GM19193 (cell line): ENCODE measurements around the gene CT47C1.

Source experiments
- POLR2A ChIP-seq: IDR thresholded peaks from 4 replicates; pipeline ENCODE4 v1.6.1; 2011; ENCODE audit not compliant: insufficient read depth, insufficient read length; ENCODE audit errors: extremely low read depth

Gene CT47C1

DNA sequence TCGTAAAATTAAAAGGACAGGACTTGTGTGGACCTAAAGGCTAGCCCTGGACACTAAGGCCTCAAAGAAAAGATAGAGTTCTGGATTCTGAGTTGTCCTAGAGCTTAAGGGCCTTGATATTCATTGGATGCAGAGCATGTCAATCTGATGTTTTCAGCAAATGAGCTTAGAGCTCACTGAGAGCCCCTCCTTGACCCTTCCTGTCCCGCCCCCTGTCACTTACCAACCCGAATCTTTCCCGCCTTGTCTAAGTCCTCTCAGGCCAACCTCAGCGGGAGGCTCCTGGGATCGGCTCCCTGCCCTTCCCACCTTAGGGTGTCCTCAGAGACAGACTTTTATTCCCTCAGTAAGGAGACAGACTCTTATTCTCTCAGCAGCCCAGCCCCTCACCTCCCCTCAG lies at the start of gene CT47C1:
CT47C1 (plus strand) TSS at position 250 of the 400 bp plus-strand sequence. CDS start 233 bp downstream, outside the sequence.
- TF ChIP-seq POLR2A, result no peak

- TF ChIP-seq POLR2A, result no peak
Observed at GRCh38 chrX:119025900-119026299, 46.9 kb upstream of the CT47C1 start.

DNA sequence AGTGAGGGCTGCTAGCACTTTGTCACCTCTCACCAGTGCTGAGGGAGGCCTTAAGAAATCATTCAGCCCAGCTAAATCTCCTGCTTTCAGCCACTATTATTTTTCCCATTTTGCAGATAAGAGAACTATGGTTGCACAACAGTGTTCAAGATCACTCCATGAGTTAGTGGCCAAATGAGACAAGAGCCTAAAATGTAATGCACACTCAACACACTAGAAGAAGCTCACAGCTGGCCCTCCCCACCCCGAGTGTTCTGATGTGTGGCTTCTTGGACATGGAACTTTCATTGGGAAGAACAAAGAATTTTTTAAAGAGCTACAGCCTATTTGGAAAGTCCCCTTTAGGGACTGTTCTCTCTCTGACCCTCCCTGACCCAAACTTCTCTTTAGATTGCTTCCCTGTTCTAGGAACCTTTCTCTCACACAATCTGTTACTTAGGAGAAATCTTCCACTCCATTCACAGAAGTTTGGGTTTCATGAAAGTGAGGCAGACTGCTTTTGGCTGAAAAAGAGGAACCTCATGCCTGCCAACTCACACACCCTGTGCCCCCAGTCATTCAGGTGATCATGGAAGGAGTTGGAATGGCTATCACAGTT lies 44.0 kb upstream of the CT47C1 start:
- no peak for TF ChIP-seq POLR2A

- TF ChIP-seq POLR2A, result no peak
Observed at GRCh38 chrX:119030990-119031389, 41.8 kb upstream of the CT47C1 start.

DNA sequence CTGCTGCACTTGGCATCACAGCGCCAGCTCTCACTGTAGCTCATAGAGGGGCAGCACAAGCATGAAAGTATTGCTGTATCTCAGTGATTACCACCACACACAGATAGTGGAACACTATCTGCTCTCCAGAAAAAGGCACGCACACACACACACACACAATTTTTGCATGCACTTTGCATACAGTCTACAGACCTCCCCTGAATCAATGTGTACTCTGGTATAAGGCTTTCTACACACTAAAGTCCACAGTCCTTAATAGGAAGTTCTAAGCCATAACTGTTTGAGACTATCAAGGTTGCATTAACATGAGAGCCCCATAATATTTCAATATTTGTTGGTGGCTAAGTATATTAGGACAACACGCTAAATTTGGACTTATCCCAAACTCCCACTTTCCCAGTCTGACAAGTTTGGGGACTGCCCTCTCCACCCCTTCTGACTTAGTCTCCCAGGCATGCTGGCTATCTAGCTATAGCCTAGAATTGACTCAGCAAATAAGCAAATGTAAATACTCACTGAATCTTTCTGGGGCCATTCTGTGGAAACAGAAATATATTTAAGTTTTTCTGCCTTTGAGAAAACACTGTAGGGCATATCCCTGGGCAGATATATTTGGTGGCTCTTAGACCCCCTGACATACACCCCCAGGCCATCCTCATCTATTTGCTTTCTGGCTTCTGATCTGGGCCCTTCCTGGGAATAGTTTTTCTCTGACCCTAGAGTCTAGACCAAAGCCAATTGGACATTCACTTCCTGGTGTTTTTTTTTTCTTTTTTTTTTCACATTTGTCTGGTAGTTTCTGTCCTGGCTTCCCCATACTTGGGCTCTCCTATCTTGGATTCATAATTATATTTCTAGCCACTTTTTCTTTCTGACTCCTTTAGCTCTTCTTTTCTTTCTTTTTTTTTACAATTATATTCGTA lies 36.4 kb upstream of the CT47C1 start:
- TF ChIP-seq POLR2A, result no peak

DNA sequence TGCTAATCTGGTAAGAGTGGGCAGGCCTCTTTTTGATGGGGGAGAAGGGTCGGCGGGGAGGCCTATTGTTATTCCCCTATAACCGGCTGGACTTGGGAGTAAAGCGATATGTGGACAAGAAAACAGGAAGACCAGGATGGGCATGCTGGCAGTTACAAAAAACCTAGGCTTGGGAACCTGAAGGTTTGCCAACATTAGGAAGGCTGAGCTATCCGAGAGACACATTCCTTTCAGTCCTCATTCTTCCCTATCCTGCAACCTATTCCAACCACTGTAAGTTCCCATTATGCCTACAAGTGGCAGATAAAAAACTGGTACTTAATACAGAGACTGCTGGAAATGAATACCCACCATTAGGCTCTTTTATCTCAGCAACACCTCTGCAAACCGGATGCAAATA lies 32.4 kb upstream of the CT47C1 start:
- no peak for TF ChIP-seq POLR2A

- TF ChIP-seq POLR2A, result no peak
Observed at GRCh38 chrX:119041175-119041574, 31.6 kb upstream of the CT47C1 start.

- no peak for TF ChIP-seq POLR2A
Observed at GRCh38 chrX:119042040-119042439, 30.8 kb upstream of the CT47C1 start.

DNA sequence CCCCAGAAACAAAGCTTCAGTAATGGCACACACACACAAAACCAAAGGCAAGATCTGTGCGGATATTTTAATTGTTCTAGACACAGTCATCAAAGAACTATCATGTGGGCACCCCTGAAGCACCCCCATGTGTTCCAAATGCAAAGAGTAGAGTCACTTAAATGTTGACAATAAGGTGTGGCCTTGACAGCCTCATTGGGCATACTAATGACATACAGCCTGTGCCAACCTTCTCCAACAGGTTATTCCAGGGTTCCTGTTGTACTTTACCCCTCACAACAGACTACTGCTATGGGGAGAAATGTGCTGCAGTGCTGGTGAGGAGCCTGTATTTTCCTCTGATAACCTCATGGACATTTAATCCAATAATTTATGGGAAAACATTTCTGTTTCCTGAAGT lies 29.8 kb upstream of the CT47C1 start:
- no peak for TF ChIP-seq POLR2A

DNA sequence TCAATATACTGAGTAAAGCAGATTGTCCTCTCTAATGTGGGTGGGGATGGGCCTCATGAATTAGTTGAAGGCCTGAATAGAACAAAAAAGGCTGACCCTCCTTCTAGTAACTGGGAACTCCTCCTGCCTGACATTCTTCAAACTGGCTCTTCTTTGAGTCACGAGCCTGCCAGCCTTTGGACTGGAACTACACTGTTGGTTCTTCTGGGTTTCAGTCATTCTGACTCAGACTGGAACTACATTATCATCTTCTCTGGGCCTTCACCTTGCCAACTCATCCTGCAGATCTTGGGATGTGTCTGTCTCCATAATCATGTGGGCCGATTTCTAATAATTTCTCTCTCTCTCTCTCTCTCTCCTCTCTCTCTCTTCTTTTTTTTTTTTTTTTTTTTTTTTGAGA lies 26.9 kb upstream of the CT47C1 start:
- no peak for TF ChIP-seq POLR2A

- no peak for TF ChIP-seq POLR2A
Observed at GRCh38 chrX:119055687-119056086, 17.1 kb upstream of the CT47C1 start.

DNA sequence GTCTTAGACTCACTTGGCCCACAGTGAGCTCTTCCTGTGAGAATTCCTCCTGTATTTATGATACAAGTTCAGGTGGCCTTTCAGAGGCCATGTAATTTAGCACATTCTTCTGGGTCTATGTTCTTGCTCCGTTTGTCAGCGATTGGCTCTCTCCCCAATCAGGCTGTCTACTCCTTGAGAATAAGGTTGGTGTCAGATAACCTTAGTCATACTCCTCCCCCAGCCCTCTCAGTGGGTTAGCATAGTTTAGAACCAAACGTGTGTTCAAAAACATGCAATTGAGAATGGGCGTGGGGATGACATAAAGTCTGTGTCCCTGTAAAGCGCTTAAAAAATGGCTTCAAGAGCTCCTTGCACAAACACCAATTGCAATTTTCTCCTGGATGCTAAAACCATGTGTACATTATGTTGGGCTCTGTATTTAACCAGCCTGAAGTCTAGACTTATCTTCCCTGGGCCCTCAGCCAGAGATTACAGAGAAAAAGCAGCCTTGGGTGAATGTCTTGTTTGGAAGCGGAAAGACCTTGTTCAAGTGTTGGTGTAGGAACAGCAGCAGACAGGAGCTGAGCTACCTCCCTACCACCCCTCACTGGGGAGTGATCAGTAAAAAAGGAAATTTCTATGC lies 9.9 kb upstream of the CT47C1 start:
- no peak for TF ChIP-seq POLR2A

- TF ChIP-seq POLR2A, result no peak
Observed at GRCh38 chrX:119063428-119063827, 9.4 kb upstream of the CT47C1 start.

GRCh38 chrX:119067023-119067739 lies 5.6 kb upstream of the CT47C1 start:
- no peak for TF ChIP-seq POLR2A

- no peak for TF ChIP-seq POLR2A
Observed at GRCh38 chrX:119069128-119069527, 3.7 kb upstream of the CT47C1 start.

- TF ChIP-seq POLR2A, result no peak
Observed at GRCh38 chrX:119069762-119070161, 3.0 kb upstream of the CT47C1 start.

GRCh38 chrX:119071381-119071780 lies 1.4 kb upstream of the CT47C1 start:
- TF ChIP-seq POLR2A, result no peak
